GM21619 (cell line): ENCODE data around the gene ABCD1.
"Not testable (repeated sequence)": the region's sequence is repeated elsewhere in the genome, so short reads cannot be mapped to it uniquely, and the experiment has no call there.

Experiments used
- ATAC-seq: cut with Tn5 transposase; IDR thresholded peaks from one replicate; pipeline ENCODE4 v1.9.1; 2021; ENCODE audit not compliant: unreplicated experiment

Gene ABCD1

DNA sequence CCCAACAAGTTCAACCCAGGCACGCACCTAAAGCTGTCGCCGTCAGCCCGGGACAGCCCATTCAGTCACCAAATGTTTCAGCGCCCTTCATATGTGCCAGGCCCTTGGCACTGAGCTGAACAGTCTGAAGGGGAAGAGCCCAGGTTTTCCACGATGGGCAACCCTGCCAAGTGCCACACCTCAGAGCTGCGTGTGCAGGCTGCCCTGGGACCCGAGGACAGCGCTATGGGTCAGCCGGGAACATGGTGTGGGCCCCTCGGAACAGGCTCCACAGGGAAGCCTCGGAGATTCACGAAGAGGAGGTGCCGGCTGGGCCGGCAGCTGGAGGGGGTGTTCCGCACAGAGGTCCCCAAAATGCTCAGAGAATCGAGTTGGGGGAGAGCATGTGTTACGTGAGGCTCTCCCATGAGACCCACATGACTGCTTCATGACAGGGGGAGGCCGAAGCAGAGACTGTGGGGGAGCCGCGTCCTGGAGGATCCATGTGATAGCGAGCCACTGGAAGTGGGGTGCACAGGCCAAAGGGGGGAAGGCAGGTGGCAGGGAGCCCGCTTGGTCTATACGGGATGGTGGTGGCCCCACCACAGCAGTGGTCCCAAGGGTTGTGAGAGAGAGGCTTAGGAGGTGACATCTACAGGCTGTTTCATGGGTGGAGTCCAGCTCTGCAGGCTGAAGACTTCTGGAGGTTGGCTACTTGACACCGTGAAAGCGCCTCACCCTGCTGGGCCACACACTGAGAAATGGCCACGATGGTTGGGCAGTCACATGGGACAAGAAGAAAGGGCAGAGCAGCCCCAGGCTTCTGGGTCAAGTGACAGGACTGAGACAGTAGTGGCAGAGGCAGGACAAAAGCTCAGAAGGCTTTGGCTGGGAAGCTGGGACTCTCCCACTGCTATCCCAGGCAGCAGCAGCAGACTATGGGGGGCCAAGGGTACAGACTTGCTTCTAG is 14.7 kb upstream of the ABCD1 start:
- no peak for ATAC-seq

GRCh38 chrX:153714256-153714655 is 10.4 kb upstream of the ABCD1 start:
- ATAC-seq = no peak

GRCh38 chrX:153717445-153717844 is 7.2 kb upstream of the ABCD1 start:
- no peak for ATAC-seq

GRCh38 chrX:153719238-153719637 is 5.4 kb upstream of the ABCD1 start:
- no peak for ATAC-seq

DNA sequence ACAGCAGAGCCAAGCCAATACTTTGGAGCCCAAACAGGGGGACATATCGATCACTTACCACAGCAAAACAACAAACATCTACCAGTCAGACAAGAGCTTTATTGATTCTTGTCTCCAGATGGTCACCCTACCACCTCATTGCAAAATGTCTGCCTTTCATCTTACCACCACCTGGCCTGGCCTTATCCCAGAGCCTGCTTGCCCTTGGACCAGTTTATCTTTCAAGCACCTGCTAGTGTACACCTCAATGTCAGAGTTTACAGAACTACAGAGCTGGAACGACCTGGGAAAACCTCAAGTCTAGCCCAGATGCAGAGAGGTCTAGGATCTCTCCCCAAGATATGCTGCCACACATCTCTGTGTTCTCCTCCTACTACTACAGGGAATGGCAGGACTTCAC is 5.0 kb upstream of the ABCD1 start:
- no peak for ATAC-seq

GRCh38 chrX:153722704-153723350 is 1.8 kb upstream of the ABCD1 start:
- ATAC-seq = no peak

GRCh38 chrX:153723351-153724251 is 1.1 kb upstream of the ABCD1 start:
- peak; percentile 25 for ATAC-seq

- ATAC-seq = no peak
Observed at GRCh38 chrX:153725039-153725831, 579 bp downstream of the ABCD1 start.

DNA sequence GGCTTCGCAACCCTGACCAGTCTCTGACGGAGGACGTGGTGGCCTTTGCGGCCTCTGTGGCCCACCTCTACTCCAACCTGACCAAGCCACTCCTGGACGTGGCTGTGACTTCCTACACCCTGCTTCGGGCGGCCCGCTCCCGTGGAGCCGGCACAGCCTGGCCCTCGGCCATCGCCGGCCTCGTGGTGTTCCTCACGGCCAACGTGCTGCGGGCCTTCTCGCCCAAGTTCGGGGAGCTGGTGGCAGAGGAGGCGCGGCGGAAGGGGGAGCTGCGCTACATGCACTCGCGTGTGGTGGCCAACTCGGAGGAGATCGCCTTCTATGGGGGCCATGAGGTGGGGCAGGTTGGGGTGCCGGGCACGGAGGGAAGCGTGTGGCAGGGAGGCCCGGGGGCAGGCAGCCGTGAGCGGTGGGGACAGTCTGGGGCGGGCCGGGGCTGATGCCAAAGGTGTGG is 1.2 kb downstream of the ABCD1 start:
- ATAC-seq = no peak

DNA sequence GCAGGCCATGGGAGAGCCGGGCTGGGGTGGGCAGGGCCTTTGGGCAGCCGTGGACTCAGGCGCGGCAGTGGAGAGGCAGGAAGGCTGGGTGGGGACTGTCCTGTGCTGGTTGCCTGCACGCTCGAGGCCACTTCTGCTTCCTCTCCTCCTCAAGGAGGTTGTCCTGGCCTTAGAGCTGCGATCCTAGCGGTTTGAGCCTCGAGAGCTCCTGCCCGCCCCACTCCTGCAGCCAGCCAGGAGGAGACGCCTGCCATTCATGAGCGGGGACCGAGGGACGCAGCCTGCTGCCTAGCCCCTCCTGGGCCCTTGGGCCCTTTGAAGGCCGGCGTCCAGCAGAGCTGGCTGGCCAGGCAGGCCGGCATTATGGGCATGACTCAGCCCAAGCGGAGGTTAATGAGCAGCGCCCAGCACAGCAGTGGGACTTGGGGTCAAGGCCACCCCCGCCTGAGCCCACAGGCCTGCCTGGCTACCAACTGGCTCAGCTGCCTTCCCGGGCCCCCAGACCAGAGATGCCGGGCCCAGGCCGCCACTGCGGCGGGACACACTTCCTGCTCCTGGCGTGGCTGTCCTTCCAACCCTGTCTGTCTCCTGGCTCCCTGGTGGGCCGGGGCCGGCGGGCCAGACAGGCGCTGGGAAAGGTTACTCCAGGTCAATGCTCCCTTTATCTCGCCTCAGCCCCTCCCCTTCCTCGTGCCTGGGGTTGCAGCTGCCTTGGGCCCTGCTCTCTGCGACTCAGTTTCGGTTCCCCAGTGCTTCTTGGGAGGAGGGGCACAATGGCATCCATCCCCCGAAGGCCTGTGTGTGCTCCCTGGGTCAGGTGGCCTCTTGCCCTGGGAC is 1.8 kb downstream of the ABCD1 start:
- ATAC-seq = peak; percentile 45

DNA sequence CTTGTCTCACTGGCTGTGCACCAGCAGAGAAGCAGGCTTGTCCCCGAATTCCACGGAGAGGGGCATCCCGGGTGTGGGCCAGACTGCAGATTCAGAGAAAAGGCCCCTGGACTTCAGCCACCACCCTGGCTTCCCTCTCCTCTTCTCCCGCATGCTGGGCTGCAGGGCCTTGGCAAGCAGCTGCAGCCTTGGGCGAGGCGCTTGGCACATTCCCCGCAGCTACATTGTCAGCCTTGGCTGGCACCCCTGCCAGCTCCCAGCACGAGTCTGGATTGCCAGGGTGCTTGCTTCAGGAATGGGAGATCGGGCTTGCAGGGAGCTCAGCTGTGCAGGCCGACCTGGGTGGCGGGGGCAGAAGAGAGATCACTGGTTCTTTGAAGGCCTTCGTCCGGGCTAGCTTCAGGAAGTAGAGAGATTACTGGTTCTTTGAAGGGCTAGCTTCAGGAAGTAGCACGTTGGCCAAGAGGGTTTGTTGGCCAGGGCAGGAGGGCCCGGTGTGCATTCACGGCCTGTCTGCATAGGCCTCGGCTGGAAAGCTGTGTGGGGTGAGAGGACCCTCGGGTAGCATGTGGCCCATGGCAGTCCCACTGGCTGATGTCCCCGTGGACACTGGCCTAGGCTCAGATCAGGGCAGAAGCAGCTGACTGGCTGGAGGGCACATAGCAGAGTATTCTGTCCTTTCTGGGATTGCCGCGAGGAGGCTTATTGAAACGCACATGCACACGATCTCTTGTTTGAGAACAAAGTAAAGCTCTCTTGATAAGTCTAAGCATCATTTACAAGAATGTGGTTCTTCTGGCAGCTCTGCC is 2.7 kb downstream of the ABCD1 start:
- no peak for ATAC-seq

- no peak for ATAC-seq
Observed at GRCh38 chrX:153728095-153728494, 3.4 kb downstream of the ABCD1 start.

GRCh38 chrX:153728951-153729631 is 4.4 kb downstream of the ABCD1 start:
- ATAC-seq = no peak

DNA sequence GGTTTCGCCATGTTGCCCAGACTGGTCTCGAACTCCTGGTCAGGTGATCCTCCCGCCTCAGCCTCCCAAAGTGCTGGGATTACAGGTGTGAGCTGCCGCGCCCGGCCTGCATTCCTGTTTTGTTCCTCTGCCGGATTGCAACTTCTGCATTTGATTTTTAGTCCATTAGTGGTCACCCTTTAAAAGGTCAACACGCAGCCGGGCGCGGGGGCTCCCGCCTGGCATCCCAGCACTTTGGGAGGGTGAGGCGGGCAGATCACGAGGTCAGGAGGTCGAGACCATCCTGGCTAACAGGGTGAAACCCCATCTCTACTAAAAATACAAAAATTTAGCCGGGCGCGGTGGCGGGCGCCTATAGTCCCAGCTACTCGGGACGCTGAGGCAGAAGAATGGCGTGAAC is 5.5 kb downstream of the ABCD1 start:
- ATAC-seq = not testable (repeated sequence)

- ATAC-seq = no peak
Observed at GRCh38 chrX:153731117-153731844, 6.6 kb downstream of the ABCD1 start.

DNA sequence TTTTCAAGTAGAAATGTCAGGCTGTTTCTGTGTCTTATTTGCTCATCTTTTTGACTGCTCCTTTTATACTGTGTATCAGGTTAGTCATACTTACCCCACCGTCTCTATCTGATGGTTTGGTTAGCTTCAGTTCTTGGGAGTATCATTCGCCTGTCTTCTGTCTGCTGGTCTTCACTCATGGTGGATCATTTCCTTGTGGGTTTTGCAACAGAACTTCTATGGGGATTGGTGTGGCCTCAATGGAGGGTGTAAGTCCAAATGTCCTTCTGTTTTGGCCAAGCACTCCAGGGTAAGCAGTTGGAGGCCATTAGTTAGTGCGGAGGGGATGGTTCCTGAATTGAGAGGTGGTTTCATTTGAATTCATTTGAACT is 7.2 kb downstream of the ABCD1 start:
- ATAC-seq = no peak

DNA sequence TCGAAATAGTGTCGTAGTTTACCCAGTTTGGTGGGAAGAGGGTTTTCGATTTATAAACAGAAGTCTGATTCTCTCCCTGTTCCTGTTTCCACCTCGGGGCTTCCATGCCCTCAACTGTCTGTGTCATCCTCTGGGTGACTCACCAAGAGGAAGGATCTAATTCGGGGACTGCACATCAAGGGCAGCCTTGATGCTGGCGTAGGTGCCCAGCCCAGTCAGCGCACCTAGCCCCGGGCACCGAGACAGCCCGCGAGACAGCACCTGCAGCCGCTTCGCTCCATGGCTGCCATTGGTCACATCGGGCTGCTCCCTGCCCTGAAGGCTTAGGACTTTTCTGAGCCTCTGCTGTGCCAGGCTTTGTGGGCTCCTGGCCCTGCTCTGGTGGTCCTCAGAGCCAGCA is 7.7 kb downstream of the ABCD1 start:
- no peak for ATAC-seq
